GM18867 (cell line): Measurements from ENCODE around the gene LRRFIP1.
A peak's percentile ranks its signal among the peaks of the same experiment; 100 is the strongest.
"Not testable (repeated sequence)": the region's sequence is repeated elsewhere in the genome, so short reads cannot be mapped to it uniquely, and the experiment has no call there.

Experiments used
- ATAC-seq: cut with Tn5 transposase; IDR thresholded peaks from one replicate; pipeline ENCODE4 v1.9.1; 2021; ENCODE audit warnings: mild to moderate bottlenecking, moderate library complexity; ENCODE audit not compliant: unreplicated experiment

The LRRFIP1 gene

GRCh38 chr2:237742614-237743013 lies 115.2 kb downstream of the LRRFIP1 start:
- no peak for ATAC-seq

- no peak for ATAC-seq
Observed at GRCh38 chr2:237743024-237743423, 115.6 kb downstream of the LRRFIP1 start.

- no peak for ATAC-seq
Observed at GRCh38 chr2:237743561-237744269, 116.3 kb downstream of the LRRFIP1 start.

GRCh38 chr2:237744270-237744612 lies 116.9 kb downstream of the LRRFIP1 start:
- ATAC-seq: no peak

- ATAC-seq: peak; percentile 54
Observed at GRCh38 chr2:237744613-237745249, 117.3 kb downstream of the LRRFIP1 start.

- ATAC-seq: no peak
Observed at GRCh38 chr2:237745250-237745613, 117.8 kb downstream of the LRRFIP1 start.

GRCh38 chr2:237746302-237747080 lies 119.1 kb downstream of the LRRFIP1 start:
- no peak for ATAC-seq

GRCh38 chr2:237747189-237747588 lies 119.8 kb downstream of the LRRFIP1 start:
- ATAC-seq: no peak

GRCh38 chr2:237749002-237749401 lies 121.6 kb downstream of the LRRFIP1 start:
- no peak for ATAC-seq

GRCh38 chr2:237749961-237750360 lies 122.6 kb downstream of the LRRFIP1 start:
- no peak for ATAC-seq

GRCh38 chr2:237750441-237750840 lies 123.1 kb downstream of the LRRFIP1 start:
- not testable (repeated sequence) for ATAC-seq

GRCh38 chr2:237752761-237753165 lies 125.4 kb downstream of the LRRFIP1 start:
- peak; percentile 95 for ATAC-seq

GRCh38 chr2:237754182-237754581 lies 126.8 kb downstream of the LRRFIP1 start:
- no peak for ATAC-seq

- no peak for ATAC-seq
Observed at GRCh38 chr2:237754626-237755248, 127.3 kb downstream of the LRRFIP1 start.

GRCh38 chr2:237757616-237758015 lies 130.2 kb downstream of the LRRFIP1 start:
- no peak for ATAC-seq

GRCh38 chr2:237758185-237758584 lies 130.8 kb downstream of the LRRFIP1 start:
- no peak for ATAC-seq

- ATAC-seq: no peak
Observed at GRCh38 chr2:237759176-237759575, 131.8 kb downstream of the LRRFIP1 start.

GRCh38 chr2:237760506-237761502 lies 133.4 kb downstream of the LRRFIP1 start:
- ATAC-seq: no peak

GRCh38 chr2:237762291-237763182 lies 135.2 kb downstream of the LRRFIP1 start:
- ATAC-seq: not testable (repeated sequence)
